ENCODE data around the gene GP1BA.

DNA sequence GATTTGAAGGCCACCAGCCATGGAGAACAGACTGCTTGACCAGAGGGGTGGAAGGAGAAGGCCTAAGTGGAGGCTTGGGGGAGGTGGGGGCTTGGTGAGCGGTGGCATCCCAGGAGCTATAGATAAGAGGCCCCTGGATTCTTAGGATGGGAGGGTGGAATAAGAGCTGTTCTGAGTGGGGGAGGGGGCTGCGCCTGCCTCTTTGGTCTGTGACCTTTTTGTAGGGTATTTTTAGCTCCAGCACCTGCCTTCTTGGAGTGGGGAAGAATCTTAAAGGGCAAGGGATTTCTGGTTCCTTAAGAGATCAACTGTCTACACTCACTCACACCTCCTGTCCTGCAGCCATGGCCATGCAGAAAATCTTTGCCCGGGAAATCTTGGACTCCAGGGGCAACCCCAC, 19.4 kb downstream of the GP1BA start:
- TF ChIP-seq, protein P1, sequence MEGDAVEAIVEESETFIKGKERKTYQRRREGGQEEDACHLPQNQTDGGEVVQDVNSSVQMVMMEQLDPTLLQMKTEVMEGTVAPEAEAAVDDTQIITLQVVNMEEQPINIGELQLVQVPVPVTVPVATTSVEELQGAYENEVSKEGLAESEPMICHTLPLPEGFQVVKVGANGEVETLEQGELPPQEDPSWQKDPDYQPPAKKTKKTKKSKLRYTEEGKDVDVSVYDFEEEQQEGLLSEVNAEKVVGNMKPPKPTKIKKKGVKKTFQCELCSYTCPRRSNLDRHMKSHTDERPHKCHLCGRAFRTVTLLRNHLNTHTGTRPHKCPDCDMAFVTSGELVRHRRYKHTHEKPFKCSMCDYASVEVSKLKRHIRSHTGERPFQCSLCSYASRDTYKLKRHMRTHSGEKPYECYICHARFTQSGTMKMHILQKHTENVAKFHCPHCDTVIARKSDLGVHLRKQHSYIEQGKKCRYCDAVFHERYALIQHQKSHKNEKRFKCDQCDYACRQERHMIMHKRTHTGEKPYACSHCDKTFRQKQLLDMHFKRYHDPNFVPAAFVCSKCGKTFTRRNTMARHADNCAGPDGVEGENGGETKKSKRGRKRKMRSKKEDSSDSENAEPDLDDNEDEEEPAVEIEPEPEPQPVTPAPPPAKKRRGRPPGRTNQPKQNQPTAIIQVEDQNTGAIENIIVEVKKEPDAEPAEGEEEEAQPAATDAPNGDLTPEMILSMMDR (IDR thresholded peaks at IDR 0.05): no peak
- no peak for TF ChIP-seq POLR2A (IDR thresholded peaks at IDR 0.05)
